ENCODE results near the gene SPOP.
"Not testable (repeated sequence)": the region's sequence is repeated elsewhere in the genome, so short reads cannot be mapped to it uniquely, and the experiment has no call there.

SPOP gene

DNA sequence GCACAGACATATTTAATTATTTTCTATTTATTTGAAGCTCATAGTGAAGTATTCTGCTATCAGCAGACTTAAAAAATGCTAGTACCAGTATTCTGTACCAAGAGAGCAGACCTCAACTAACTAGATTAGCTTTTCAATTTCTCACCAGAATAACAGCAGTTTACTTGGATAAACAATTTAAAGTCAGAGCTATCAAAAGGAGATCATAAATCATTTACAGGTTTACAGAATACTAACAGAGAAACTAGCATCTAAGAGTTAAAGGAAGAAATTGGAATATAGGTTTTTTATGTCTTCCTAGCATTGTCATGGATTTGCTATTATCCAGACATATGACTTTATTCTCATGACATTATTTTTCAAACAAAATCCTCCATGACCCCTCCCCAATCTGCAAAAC, 3.4 kb downstream of the SPOP start:
- H3K4me3 ChIP-seq (ENCODE audit: low read depth, low read length) = no peak overlapping the region
- TF ChIP-seq, protein P1, sequence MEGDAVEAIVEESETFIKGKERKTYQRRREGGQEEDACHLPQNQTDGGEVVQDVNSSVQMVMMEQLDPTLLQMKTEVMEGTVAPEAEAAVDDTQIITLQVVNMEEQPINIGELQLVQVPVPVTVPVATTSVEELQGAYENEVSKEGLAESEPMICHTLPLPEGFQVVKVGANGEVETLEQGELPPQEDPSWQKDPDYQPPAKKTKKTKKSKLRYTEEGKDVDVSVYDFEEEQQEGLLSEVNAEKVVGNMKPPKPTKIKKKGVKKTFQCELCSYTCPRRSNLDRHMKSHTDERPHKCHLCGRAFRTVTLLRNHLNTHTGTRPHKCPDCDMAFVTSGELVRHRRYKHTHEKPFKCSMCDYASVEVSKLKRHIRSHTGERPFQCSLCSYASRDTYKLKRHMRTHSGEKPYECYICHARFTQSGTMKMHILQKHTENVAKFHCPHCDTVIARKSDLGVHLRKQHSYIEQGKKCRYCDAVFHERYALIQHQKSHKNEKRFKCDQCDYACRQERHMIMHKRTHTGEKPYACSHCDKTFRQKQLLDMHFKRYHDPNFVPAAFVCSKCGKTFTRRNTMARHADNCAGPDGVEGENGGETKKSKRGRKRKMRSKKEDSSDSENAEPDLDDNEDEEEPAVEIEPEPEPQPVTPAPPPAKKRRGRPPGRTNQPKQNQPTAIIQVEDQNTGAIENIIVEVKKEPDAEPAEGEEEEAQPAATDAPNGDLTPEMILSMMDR (IDR thresholded peaks at IDR 0.05; ENCODE audit: borderline replicate concordance, insufficient read depth, low read depth, low read length) = no peak

DNA sequence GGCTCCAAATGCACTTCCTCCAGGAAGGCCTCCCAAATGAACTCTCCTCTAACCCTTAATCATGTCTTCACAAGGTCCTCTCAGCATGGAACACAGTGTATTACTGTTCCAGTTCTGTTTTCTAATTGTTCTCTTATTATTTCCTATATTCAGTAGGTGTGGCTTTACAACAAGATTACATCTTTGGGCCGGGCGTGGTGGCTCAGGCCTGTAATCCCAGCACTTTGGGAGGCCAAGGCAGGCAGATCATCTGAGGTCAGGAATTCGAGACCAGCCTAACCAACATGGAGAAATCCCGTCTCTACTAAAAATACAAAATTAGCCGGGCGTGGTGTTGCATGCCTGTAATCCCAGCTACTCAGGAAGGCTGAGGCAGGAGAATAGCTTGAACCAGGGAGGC, 4.2 kb downstream of the SPOP start:
- not testable (repeated sequence) for H3K4me3 ChIP-seq (ENCODE audit: low read depth, low read length)

DNA sequence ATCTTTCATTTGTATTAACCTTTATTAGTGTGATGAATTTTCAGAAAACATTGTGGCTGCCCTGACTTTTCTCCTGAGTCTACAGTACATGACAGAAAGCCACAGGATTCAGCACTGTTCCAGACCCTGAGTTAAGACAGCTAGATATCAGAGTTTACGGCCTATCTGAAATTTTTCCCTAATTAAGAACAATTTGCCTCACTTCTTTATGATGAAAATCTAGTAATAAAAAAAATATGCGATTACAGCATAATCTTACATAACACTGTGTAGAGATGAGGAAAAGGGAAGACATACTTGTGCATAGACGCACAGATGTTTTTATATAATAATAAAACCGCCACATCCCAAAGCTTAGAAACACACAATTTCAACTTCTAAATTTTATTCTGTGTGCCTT, 7.3 kb downstream of the SPOP start:
- TF ChIP-seq, protein P1 (IDR thresholded peaks at IDR 0.05; ENCODE audit: borderline replicate concordance, insufficient read depth, low read depth, low read length) = no peak
- no peak overlapping the region for H3K4me3 ChIP-seq (ENCODE audit: low read depth, low read length)

DNA sequence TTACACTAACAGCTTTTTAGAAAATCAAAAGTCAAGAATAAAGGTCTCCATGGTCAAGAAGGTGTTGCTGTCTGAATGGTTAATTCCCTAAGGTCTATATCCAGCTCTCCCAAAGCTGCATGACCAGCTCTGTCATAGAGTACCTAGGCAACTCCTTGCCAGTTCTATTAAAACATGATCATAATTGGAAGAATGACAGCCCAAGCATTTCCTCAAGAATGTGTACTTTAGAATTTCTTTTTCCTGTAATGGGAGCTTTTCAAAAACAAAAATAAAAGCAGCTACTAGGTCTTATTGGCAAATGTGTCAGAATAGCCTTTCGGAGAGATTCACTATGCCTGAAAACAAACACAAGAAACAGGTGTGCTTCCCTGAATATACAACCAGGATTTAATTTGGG, 7.9 kb downstream of the SPOP start:
- TF ChIP-seq, protein P1 (IDR thresholded peaks at IDR 0.05; ENCODE audit: borderline replicate concordance, insufficient read depth, low read depth, low read length) = no peak
- H3K4me3 ChIP-seq (ENCODE audit: low read depth, low read length) = no peak overlapping the region

DNA sequence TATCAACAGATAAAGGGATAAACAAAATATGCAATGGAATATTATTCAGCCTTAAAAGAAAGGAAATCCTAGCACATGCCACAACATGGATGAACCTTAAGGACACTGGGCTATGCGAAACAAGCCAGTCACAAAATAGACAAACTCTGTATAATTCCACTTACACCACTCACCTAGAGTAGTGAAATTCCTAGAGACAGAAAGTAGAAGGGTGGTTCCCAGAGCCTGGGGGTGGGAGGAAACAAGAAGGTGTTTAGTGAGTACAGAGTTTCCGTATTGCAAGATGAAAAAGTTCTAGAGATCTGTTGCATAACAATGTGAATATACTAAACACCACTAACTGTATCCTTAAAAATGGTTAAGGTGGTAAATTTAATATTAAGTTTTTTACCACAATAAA, 10.0 kb downstream of the SPOP start:
- no peak overlapping the region for H3K4me3 ChIP-seq (ENCODE audit: low read depth, low read length)
- TF ChIP-seq, protein P1 (IDR thresholded peaks at IDR 0.05; ENCODE audit: borderline replicate concordance, insufficient read depth, low read depth, low read length) = no peak

DNA sequence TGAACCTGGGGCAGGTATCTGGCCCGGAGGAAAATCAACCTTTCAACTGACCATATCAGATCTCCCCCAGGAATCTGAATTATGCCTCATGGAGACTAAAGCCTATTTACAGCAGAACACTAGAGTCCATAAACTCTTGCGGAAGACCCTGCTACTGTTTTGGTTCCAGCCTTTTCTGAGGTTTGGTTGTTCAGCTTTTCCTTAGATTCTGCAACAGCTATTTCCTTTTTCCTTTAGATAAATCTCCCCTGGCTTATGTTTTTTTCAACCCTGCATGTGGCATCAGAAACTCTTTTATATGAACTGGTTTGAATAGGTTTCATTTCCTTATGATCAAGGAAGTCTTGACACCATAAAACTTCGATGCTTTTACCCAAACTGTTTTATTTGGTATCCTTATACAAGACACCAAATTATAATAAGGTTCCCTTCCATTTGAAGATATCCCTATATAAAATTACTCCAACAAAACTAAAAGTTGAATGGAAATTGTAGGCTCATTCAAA, 13.1 kb downstream of the SPOP start:
- TF ChIP-seq, protein P1 (IDR thresholded peaks at IDR 0.05; ENCODE audit: borderline replicate concordance, insufficient read depth, low read depth, low read length) = no peak
- no peak overlapping the region for H3K4me3 ChIP-seq (ENCODE audit: low read depth, low read length)

DNA sequence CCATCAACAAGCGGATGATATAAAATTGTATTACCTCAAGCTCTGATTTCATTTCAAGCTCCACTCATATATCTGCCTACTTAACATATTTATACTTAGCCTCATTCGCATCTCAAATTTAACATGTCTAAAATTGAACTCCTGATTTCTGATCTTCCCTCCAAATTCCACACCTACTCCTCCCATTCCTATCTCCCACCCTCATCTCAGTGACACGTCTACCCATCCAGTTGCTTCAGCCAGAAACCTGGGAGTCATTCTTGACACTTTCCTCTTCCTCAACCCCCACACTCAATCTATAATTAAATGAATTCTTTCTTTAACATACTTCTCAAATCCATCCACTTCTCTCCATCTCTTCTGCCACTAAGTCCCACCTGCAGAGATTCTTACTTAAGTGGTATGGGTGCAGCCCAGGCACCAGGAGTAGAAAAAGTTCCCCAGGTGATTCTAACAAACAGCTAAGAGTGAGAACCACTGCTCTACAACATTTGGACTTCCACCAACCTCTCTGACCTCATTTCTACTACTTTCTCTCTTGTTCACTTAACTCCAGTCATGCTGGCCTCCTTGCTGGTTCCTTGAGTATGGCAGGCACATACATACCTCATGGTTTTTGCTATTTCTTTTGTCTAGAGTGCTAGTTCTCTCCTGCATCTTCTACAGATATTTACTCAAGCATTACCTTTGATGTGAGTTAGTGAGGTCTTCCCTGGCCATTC, 18.1 kb downstream of the SPOP start:
- TF ChIP-seq, protein P1 (IDR thresholded peaks at IDR 0.05; ENCODE audit: borderline replicate concordance, insufficient read depth, low read depth, low read length) = no peak

More for the DNA sequence above, 18.1 kb downstream of the SPOP start:
- H3K4me3 ChIP-seq (ENCODE audit: low read depth, low read length) = no peak overlapping the region

Measured in GM12875 (cell line).